Muscle of arm (tissue), 12 donors: ENCODE data around the gene RIMS4. TPM values are rescaled to one million over a fixed set of nuclear protein-coding genes. Genes with fewer than 3 reads are reported as not detected.
"Not testable (repeated sequence)": the region's sequence is repeated elsewhere in the genome, so short reads cannot be mapped to it uniquely, and the experiment has no call there.

Source experiments
- DNase-seq: peaks from one replicate; pipeline ENCODE4 v3.0.0-alpha.2; 2013
- polyA plus RNA-seq, 12 donors: library from polyadenylated mRNA; unstranded; fragments of 120-200 nt; gene quantifications; one replicate each; pipeline ENCODE4 v1.2.1, GENCODE V29; 2013; ENCODE audit not compliant: insufficient read length in 12 of 12

RIMS4 gene
- polyA plus RNA-seq, 12 donors, result 4.0 to 18.8 (median 8.6) TPM; not detected in 1

GRCh38 chr20:44765091-44765490 lies 45.3 kb downstream of the RIMS4 start:
- no peak for DNase-seq

DNA sequence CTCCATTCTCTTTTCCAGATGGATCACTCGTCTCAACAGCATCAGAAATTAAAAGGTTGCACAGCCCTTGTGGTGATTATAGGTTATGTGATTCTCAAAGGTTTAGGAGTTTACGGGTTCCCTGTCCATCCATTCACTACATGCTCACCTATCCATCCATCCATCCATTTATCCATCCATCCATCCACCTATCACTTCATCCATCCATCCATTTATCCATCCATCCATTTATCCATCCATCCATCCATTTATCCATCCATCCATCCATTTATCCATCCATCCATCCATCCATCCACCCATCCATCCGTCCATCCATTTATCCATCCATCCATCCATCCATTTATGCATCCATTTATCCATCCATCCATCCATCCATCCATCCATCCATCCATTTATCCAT lies 46.5 kb downstream of the RIMS4 start:
- not testable (repeated sequence) for DNase-seq

- DNase-seq, result no peak
Measured at GRCh38 chr20:44762466-44763140, 47.7 kb downstream of the RIMS4 start.

DNA sequence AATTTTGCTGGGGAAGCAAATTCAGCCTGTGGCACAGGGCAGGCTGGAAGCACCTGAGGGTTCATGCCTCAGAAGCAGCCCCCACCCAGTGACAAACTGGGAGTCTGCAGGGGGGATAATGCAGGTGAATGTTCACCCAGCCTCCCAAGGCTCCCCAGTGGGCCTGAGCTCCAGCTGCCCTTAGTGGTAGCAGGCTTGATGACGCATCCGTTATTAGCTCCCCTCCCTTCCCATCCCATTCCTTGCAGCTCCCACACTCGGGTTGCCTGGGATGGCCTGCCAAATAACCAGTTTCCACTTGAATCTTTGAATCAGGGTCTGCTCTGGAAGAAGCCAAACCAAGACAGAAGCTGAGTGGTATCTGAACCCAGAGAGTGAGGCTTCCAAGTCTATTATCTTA lies 48.9 kb downstream of the RIMS4 start:
- no peak for DNase-seq

DNA sequence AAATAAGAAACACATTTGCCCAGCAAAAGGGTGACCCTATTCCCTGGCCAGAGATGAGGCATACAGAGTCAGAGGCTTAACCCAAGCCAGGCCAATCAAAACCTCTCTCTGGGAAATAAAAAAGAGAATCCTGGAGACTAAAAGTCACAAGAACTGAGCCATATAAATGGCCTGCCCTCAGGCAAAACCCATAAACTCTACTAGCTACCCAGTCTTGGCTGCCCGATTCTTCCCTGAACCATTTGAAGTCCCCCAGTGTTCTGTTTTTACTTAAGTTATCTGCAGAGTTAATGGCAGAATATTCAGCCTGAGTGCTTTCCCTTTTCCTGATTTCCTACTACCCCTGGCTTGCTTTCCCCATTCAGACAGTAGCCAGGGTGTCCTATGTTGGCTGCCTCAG lies 50.8 kb downstream of the RIMS4 start:
- DNase-seq, result no peak

GRCh38 chr20:44758247-44759101 lies 51.9 kb downstream of the RIMS4 start:
- no peak for DNase-seq

DNA sequence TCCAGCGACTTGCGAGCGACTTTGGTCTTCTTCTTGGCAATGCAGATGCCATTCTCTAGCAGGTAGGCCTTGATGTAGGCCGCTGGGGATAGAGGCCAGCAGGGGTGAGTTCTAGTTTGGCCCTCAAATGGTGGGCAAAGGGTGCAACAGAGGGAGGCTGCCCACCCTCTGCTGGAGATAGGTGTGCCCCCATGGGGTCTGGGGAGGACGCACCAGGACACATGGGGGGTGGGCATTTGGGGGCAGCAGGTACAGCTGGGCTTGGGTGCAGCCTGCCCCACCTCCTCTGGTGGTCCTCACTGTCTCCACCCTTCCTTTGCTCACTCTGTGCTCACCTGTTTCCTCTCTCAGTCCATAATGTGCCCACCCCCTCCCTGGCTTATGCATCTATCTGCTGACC lies 53.4 kb downstream of the RIMS4 start:
- DNase-seq, result no peak

DNA sequence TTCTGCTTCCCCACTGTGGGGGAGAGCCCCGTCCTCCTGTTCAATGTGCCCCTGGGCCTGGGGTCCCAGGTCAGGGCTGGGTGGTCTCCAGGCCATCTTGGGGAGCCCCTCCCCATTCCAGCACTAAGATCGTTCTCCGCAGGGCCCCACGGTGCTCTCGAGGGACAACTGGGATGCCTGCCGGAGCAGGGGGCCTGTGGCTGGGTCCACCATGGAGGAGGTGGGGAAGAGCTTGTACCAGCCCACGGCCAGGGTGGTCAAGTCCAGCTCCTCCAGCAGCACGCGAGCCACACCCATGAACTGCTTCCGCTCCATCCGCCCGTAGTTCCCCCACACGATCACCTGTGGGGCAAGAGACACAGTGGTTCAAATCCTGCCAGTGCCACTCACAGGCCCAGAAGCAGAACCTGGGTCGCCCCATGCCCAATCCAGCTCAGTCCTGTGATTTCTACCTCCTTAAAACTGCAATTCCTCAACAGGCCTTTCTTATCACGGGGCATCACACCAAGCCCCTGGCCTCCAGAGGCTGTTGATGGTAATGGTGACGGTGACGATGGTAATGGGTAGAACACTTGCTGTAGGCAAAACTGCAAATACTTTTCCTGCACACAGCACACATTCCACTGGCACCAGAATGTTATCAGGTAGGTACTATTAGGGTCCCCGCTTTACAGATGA lies 54.2 kb downstream of the RIMS4 start:
- no peak for DNase-seq

DNA sequence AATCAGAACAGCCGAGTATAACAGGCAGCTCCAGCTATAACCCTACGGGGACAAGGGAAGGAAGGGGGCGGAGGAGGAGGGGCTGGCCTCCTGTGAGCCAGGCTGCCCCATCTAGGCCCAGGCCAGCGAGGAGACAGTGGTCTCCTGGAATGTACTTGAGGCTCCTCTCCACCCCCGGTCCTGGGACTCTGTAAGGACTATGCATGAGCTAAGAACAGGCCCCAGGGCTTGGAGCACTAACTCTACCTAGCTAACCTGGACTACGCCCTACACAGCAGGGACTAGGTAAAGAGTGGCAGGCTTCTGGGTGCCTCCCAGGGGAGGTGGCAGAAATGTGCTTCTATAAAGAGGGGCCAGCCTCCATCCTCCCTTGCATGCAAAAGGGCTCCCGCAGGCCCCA lies 55.8 kb downstream of the RIMS4 start:
- no peak for DNase-seq

DNA sequence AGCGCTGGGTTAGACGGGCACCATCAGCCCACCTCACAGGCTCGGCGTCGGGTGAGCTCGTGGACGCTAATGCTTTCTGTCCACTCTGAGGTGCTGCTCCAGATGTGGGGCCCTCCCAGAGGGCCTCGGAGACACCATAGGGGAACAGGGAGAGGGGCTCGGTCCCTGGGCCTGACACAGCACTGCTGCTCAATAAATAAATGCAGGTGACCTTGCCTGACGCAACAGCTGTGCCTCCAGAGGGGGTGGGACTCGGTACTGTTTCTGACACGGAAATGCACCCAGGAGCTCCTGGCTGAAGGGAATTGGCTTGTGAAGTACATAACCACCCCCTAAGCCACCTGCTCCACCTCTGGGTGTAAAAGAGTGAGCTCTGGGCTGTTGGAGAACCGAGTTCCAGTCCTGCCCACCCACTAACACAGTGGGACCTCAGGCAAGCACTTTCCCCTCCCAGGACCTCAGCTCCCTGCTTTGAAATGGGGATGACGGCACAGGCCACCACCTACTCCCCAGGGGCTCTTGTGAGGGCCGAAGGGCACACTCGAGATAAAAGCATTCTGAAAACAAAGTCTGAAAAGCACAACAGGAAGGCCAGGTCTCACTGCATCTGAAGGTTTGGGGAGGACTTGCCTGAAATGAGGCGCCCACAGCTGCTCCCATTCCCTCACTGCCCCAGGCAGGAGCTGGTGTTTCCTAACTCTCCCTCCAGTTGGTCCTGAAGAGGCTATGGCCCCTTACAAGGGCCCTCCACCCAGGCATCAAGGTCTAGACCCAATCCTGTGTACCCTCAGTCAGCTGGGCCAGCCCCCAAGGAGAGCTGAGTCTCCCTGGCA lies 58.0 kb downstream of the RIMS4 start:
- no peak for DNase-seq

- no peak for DNase-seq
Measured at GRCh38 chr20:44750081-44750805, 60.1 kb downstream of the RIMS4 start.

DNA sequence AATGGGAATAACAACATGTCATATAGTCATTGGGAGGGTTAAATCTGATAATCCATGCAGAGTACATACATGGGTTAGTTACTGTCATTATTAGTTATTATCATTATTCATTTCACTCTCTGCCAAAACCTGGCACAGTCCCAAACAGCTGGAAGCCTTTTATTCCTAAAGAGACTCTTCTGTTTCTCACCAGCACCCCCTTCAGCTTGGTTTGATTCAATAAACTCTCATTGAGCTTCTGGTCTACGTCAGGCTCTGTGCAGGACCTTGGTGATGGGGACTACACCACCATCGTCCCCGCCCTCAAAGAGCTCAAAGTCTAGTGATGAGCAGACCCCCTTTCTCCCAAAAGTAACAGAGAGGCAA lies 62.4 kb downstream of the RIMS4 start:
- DNase-seq, result peak; percentile 39

- peak; percentile 65 for DNase-seq
Measured at GRCh38 chr20:44747166-44748004, 63.0 kb downstream of the RIMS4 start.

DNA sequence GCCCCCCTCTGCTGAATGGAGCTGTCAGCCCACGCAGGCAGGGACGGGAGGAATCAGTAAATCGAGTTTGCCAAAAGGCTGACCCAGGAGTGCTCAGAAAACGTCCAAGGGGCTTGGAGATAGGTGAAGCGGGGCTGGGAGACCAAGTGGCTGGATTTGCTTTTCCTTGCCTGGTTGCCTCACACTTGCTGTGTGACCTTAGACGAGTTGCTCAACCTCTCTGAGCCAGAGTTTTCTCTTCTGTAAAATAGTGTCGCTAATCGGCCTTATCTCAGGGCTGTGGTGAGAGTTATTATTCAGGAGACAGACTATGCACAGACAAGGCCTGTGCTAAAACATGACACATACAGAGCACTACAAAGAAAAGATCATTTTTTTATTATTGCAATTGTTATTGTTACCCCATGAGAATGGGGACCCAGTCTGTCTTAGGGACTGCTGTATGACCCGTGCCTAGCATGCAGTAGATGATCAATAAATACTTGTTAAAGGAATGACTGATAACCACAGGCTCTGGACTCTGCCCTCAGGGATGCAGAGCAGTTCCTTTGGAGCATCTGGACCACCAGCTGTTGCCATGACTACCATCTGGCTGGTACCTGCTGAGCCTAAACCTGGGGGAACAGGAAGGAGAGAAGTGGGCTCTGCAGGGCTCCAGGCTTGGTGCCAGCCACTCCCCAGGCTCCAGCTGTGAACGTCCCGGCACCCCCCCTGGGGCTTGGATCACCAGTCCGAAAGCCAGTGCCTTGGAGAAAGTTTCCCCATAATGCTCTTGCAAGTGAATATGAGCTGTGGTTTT lies 63.8 kb downstream of the RIMS4 start:
- DNase-seq, result no peak

DNA sequence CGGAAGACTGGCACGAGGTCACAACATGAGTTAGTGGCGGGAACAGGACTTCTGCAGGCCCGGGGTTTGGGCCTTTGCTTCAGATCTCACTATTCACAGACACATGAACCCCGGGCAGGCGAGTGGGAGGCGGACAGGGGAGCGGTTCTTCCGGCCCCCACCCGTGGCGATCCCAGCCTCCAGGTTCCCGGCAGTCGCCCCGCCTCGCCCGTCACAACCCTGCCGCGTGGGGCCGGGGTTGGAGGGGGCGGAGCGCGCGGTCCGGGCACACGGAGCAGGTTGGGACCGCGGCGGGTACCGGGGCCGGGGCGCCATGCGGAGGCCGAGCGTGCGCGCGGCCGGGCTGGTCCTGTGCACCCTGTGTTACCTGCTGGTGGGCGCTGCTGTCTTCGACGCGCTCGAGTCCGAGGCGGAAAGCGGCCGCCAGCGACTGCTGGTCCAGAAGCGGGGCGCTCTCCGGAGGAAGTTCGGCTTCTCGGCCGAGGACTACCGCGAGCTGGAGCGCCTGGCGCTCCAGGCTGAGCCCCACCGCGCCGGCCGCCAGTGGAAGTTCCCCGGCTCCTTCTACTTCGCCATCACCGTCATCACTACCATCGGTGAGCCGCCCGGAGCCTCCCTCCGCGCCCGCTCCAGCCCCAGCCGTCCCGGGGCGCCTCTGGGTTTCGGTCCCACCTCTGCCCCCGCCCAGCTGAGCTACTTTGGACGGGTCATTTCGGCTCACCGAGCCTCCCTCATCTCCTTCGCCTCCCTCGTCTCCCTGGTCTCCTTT lies 64.6 kb downstream of the RIMS4 start, which contains the start of gene KCNK15:
Gene KCNK15, plus strand, starts transcription at position 268 of the 769 bp plus-strand sequence. Its CDS starts 46 bp downstream, at position 314.
- peak; percentile 23 for DNase-seq

GRCh38 chr20:44745122-44745597 lies 65.2 kb downstream of the RIMS4 start:
- no peak for DNase-seq

DNA sequence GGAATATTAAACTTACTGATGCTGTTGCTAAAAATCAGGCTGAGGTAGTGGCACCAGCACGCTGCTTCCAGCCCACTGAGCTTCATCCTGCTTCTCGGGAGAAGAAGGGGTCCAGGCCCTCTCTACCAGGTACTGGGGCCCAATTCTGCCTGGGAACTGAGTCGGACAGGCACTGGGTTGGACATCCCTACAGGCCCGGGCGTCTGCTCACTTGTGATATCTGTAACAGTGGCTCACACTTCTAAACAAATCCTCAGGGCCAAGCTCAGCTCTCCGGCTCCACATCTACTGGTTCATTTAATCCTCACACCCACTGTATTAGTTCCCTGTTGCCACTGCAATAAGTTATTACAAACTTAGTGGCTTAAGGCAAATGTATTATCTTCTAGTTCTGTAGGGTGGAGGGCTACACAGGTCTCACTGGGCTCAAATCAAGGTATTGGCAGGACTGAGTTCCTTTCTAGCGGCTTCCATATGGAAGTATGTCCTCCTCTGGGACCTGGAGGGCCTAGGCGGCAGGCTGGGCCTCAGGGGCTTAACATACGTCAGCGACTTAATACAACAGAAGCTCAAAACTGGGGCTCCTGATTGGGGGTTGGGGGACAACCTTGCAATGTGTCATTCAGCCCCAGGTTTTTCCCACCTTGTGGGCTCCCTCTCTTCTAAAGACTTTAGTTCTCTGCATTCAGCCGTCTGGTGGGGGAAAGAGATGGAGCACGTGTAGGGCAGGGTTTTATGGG lies 66.3 kb downstream of the RIMS4 start:
- DNase-seq, result no peak
